ENCODE results near the gene PHKG1.
"Not testable (repeated sequence)": the region's sequence is repeated elsewhere in the genome, so short reads cannot be mapped to it uniquely, and the experiment has no call there.

The PHKG1 gene

GRCh38 chr7:56083150-56083785 lies 9.5 kb downstream of the PHKG1 start:
- no peak for DNase-seq (ENCODE audit: low read depth in 2 of 2)

DNA sequence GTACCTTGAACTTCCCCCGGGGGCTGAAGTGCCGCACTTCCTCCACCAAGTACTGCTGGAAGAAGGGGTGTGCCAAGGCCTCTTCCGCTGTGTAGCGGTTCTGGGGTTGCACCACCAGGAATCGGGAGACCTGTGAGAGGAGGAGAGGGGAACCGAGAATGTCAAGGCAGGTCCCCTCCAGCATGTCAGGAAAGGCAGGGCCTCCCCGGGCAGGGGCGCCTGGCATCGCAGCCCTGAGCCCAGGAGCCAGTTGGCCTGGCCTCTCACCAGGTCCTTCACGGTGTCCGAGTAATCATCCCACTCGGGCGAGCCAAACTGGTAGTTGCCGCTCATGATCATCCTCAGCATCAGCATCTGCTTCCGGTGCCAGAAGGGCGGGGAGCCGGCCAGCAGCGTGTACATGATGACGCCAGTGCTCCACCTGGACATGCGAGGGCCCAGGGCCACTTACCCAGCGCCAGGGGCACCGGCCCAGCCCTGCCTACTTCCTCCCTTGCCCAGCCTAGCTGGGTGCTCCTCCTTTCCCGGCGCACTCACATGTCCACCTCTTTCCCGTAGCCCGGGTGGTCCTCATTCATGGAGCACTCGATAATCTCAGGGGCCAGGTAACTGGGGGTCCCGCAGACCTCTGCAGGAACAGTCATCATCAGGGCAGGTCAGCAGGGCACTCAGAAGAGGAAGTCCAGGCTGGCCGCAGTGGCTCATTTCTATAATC lies 11.0 kb downstream of the PHKG1 start:
- no peak for DNase-seq (ENCODE audit: low read depth in 2 of 2)

- DNase-seq (ENCODE audit: low read depth in 2 of 2): not testable (repeated sequence)
These were observed 11.9 kb downstream of the PHKG1 start for GRCh38 chr7:56080726-56081435.

DNA sequence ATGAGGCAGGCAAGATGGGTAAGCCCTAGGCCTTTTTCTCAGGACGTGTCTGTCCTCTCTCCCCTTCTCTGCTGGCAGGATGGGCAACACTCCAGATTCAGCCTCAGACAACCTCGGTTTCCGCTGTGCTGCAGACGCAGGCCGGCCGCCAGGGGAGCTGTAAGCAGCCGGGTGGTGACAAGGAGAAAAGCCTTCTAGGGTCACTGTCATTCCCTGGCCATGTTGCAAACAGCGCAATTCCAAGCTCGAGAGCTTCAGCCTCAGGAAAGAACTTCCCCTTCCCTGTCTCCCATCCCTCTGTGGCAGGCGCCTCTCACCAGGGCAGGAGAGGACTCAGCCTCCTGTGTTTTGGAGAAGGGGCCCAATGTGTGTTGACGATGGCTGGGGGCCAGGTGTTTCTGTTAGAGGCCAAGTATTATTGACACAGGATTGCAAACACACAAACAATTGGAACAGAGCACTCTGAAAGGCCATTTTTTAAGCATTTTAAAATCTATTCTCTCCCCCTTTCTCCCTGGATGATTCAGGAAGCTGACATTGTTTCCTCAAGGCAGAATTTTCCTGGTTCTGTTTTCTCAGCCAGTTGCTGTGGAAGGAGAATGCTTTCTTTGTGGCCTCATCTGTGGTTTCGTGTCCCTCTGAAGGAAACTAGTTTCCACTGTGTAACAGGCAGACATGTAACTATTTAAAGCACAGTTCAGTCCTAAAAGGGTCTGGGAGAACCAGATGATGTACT lies 13.1 kb downstream of the PHKG1 start:
- DNase-seq (ENCODE audit: low read depth in 2 of 2): no peak

GRCh38 chr7:56078196-56078595 lies 14.6 kb downstream of the PHKG1 start:
- no peak for DNase-seq (ENCODE audit: low read depth in 2 of 2)

GRCh38 chr7:56077681-56078080 lies 15.1 kb downstream of the PHKG1 start:
- DNase-seq (ENCODE audit: low read depth in 2 of 2): no peak

- peak; percentile 8 to 29 for DNase-seq (ENCODE audit: low read depth in 2 of 2)
These were observed 18.4 kb downstream of the PHKG1 start for GRCh38 chr7:56074371-56074791.

DNA sequence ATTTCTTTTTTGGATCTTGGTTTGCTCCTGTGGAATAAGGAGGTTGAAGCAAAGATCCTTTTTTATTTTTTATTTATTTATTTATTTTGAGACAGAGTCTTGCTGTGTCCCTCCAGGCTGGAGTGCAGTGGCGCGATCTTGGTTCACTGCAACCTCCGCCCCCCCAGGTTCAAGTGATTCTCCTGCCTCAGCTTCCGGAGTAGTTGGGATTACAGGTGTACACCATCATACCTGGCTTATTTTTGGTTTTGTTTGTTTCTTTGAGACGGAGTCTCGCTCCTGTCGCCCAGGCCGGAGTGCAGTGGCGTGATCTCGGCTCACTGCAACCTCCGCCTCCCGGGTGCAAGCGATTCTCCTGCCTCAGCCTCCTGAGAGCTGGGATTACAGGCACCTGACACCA lies 26.4 kb downstream of the PHKG1 start:
- not testable (repeated sequence) for DNase-seq (ENCODE audit: low read depth in 2 of 2)

GRCh38 chr7:56063882-56064625 lies 28.7 kb downstream of the PHKG1 start, which contains the start of gene SUMF2:
TSS of gene SUMF2 (plus strand) at chr7:56064286. CDS start at chr7:56064312, 26 bp downstream.
- DNase-seq (ENCODE audit: low read depth in 2 of 2): peak; percentile 77 to 80

DNA sequence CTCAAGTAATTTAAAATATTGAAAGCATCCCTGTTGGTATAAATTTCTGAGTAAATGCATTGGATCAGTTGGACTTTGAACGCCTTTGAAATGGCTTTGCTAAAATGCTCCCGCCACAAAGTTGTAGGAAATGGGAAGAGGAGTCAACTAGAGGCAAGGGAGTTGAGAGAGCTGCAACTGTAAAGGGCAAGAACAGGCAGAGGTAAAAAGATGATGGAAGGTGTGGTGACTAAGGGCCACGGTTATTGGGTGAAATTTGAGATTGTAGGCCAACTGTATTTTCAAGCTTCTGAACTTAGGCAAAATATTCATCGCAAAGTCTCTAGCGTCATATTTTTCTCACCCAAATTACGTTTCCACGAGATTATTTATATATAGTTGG lies 29.3 kb downstream of the PHKG1 start:
- DNase-seq (ENCODE audit: low read depth in 2 of 2): no peak

- no peak for DNase-seq (ENCODE audit: low read depth in 2 of 2)
These were observed 30.4 kb downstream of the PHKG1 start for GRCh38 chr7:56062382-56062781.

DNA sequence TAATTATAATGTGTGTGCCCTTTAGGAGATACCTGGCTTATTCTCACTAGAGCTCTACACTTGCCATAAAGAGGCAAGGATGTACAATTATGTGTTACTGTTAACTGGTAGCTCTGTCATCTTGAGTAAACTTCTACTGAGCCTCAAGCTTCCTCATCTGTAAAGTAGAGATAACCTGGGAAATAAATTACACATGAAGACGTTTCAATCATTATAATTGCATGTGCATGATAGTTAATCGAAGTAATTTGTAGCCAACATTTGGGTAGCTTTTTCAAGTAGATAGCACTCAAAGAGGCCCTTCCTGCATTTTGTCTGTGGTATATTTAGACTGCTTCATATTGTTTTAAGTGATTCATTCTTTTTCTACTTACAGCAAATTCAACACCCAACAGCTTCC lies 38.8 kb downstream of the PHKG1 start:
- DNase-seq (ENCODE audit: low read depth in 2 of 2): no peak

GRCh38 chr7:56053379-56053778 lies 39.4 kb downstream of the PHKG1 start:
- no peak for DNase-seq (ENCODE audit: low read depth in 2 of 2)

GRCh38 chr7:56051339-56052191 lies 41.2 kb downstream of the PHKG1 start, which contains the start of the genes CCT6A and PSPH:
TSS of gene CCT6A (plus strand) at chr7:56051765. CDS start at chr7:56051849, 84 bp downstream.
TSS of gene PSPH (minus strand) at chr7:56051444. CDS start at chr7:56021212, 30,232 bp downstream.
- peak; percentile 59 to 79 for DNase-seq (ENCODE audit: low read depth in 2 of 2)

- DNase-seq (ENCODE audit: low read depth in 2 of 2): no peak
These were observed 41.8 kb downstream of the PHKG1 start for GRCh38 chr7:56051053-56051338.

- not testable (repeated sequence) for DNase-seq (ENCODE audit: low read depth in 2 of 2)
These were observed 44.0 kb downstream of the PHKG1 start for GRCh38 chr7:56048763-56049162.

- no peak for DNase-seq (ENCODE audit: low read depth in 2 of 2)
These were observed 44.5 kb downstream of the PHKG1 start for GRCh38 chr7:56048245-56048644.

DNA sequence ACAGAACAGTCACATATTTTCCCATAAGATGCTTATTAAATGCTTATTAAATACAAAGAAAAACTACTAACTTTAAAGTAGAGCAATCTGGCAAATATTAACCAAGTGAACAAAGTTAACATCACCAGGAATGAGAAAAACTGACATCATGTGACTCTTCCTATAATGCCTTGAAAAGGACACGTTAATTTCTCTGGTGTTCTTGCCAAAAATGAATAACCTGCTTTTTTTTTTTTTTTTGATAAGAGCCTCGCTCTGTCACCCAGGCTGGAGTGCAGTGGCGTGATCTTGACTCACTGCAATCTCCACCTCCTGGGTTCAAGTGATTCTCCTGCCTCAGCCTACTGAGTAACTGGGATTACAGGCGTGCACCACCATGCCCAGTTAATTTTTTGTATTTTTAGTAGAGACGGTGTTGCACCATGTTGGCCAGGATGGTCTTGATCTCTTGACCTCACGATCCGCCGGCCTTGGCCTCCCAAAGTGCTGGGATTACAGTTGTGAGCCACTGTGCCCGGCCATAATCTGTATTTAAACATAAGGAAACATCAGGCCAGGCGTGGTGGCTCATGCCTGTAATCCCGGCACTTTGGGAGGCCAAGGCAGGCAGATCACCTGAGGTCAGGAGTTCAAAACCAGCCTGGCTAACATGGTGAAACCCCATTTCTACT lies 45.2 kb downstream of the PHKG1 start:
- not testable (repeated sequence) for DNase-seq (ENCODE audit: low read depth in 2 of 2)

DNA sequence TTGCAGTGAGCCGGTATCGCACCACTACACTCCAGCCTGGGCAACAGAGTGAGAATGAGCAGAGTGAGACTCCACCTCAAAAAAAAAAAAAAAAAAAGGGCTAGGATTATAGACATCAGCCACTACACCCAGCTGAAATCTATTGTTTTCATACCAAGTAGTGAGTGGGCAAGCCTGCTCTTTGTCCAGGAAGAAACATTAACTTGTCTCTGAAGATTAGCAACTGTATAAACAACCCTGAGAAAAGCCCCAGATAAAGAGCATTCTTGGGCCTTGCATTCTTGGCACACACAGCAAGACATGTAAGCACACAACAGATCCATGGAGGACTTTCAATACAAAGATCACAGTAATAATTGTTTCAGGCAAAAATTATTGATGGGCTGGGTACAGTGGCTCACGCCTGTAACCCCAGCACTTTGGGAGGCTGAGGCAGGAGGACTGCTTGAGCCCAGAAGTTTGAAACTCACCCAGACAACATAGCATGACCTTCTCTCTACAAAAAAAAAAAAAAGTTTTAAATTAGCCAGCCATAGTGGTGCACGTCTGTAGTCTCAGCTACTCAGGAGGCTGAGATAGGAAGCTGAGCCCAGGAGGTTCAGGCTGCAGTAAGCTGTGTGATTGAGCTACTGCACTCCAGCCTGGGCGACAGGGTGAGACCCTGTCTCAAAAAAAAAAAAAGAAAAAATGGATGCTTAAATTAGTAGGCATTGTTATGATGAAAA lies 45.9 kb downstream of the PHKG1 start:
- DNase-seq (ENCODE audit: low read depth in 2 of 2): no peak
